Testis (tissue), 2 donors: ENCODE results near the gene CX3CR1.

ENCODE experiments used
- POLR2A ChIP-seq: fragments of 450-650 bp; IDR thresholded peaks from one replicate; pipeline ENCODE4 v1.6.1; 2017; ENCODE audit warnings: antibody characterized with exemption, mild to moderate bottlenecking, moderate library complexity
- TF ChIP-seq, protein P1 (sequence below), 3 experiments: fragments of 450-650 bp in 2 of 3; fragments of 200-600 bp in 1 of 3; sonication (generic) in 1 of 3; IDR thresholded peaks; one replicate each; pipeline ENCODE4 v1.5.1; 2016 to 2019; ENCODE audit warnings: antibody characterized with exemption in 3 of 3, mild to moderate bottlenecking in 2 of 3, moderate library complexity in 1 of 3

DNA sequence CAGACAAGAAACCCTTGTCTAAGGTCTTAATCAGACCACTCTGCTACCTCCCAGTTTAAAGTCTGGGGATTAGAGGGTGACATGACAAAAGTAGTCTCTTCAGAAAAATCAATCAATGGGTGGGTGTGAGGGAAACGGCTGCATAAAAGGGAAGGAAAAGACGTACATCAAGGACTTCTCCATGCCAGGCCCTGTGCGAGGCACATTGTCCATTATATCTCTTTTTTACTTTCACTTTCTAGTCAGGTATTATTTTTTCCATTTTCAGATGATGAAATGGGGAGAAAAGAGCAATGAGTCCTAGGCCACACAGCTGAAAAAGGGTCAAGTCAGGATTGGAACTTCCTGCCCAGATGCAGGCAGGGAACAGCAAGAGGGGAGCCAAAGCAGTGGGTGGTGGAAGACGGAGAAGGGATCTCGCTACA, 4.6 kb upstream of the CX3CR1 start:
- TF ChIP-seq POLR2A, result no peak
- TF ChIP-seq, protein P1, sequence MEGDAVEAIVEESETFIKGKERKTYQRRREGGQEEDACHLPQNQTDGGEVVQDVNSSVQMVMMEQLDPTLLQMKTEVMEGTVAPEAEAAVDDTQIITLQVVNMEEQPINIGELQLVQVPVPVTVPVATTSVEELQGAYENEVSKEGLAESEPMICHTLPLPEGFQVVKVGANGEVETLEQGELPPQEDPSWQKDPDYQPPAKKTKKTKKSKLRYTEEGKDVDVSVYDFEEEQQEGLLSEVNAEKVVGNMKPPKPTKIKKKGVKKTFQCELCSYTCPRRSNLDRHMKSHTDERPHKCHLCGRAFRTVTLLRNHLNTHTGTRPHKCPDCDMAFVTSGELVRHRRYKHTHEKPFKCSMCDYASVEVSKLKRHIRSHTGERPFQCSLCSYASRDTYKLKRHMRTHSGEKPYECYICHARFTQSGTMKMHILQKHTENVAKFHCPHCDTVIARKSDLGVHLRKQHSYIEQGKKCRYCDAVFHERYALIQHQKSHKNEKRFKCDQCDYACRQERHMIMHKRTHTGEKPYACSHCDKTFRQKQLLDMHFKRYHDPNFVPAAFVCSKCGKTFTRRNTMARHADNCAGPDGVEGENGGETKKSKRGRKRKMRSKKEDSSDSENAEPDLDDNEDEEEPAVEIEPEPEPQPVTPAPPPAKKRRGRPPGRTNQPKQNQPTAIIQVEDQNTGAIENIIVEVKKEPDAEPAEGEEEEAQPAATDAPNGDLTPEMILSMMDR (IDR thresholded peaks at IDR 0.05), result no peak
